ENCODE data around the gene PRMT7.

Gene PRMT7

DNA sequence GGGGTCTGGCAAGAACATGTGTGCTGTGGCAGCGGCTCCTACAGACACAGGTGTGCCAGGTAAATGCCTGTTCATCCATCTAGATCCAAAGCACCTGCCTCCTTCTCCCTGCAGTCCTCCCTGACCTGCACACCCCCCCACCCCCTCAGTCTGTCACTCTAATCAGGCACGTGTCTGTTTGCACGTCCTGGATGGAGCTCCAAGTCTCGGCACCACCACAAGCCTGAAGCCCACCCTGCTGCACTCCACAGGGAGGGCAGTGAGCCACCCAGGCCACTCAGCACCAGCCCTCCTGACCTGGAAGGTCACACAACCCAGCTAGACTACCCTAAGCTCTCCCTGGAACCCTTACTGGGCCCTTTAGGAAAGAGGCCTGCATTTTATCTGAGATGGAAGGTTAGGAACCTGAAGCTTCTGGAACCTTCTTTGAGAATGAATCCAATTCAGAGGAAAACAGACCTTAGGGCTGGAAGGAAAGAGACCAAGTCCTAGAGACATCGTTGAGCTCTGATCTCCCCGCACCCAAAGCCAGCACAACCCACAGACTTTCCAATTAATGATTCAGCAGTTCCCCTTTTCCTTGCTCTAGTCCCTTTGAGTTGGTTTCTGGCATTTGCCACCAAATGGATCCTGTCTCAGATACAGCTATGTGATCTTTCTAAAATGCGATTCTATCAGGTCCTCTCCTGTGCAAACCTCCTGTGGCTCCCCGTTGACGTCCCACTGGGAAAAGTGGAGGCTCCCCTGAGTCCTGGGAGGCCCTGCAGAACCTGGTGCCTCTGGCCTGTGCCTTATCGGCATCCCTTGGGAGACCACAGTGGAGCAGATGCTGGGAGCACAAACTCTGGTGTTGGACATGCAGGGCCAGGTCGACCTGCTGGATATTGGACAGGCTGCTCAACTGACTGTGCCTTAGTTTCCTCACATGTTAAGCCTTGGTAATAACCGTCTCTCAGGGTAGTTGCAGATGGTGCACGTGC lies 67.9 kb downstream of the PRMT7 start:
- CTCF ChIA-PET, result interaction anchor here (1.2 kb wide), 1 partner anchor 13 kb away, joined by 4 read pairs; no protein-coding TSS in a partner anchor
- TF ChIP-seq, protein P1, sequence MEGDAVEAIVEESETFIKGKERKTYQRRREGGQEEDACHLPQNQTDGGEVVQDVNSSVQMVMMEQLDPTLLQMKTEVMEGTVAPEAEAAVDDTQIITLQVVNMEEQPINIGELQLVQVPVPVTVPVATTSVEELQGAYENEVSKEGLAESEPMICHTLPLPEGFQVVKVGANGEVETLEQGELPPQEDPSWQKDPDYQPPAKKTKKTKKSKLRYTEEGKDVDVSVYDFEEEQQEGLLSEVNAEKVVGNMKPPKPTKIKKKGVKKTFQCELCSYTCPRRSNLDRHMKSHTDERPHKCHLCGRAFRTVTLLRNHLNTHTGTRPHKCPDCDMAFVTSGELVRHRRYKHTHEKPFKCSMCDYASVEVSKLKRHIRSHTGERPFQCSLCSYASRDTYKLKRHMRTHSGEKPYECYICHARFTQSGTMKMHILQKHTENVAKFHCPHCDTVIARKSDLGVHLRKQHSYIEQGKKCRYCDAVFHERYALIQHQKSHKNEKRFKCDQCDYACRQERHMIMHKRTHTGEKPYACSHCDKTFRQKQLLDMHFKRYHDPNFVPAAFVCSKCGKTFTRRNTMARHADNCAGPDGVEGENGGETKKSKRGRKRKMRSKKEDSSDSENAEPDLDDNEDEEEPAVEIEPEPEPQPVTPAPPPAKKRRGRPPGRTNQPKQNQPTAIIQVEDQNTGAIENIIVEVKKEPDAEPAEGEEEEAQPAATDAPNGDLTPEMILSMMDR (conservative IDR thresholded peaks at IDR 0.05; ENCODE audit: low read depth), result no peak
- no peak overlapping the region for H3K27ac ChIP-seq
- DNase-seq (ENCODE audit: low spot score), result no peak
- POLR2A ChIA-PET (ENCODE audit: low non-redundant PET), result no interaction called here

DNA sequence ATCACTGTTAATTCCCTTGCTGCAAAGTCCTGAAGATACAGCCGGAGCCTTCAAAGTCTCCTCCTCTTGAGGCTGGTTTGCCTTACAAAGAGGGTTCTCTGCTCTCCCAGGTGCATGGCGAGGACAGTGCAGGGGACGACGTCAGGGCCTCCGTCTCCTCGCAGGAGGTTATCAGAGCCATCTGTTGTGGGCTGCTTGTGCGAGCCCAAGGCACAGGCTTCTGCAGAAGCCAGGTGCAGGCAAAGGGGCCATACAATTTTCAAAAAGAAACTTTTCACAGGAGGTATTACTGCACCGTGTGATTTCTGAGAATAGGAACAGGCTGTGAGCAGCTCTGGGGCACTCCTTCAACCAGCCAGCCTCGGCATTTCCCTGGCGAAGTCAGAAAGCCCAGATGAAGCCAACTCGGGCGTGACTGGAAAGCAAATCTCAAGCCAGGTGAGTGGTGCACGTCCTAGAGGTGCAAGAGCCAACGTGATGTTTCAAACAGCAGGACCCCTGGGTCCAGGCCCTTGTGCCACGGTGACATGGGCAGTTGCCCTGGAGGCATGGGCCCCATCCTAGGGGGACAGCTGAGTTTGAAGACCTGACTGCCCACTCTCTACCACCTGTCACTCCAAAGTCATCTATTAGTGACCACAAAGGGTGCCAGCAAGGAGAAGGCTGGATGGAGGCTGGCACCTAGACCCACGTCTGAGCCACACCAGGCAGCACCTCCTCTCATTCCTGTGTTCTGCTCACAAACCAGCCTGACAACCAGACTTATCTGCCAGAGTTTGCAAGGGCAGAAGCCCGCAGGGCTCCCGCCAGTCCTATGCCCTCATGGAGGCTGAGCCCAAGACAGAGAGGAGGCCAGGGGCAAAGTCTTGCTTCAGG lies 68.9 kb downstream of the PRMT7 start:
- CTCF ChIA-PET, result no interaction called here
- TF ChIP-seq, protein P1 (conservative IDR thresholded peaks at IDR 0.05; ENCODE audit: low read depth), result no peak
- DNase-seq (ENCODE audit: low spot score), result no peak
- POLR2A ChIA-PET (ENCODE audit: low non-redundant PET), result no interaction called here
- no peak overlapping the region for H3K27ac ChIP-seq

DNA sequence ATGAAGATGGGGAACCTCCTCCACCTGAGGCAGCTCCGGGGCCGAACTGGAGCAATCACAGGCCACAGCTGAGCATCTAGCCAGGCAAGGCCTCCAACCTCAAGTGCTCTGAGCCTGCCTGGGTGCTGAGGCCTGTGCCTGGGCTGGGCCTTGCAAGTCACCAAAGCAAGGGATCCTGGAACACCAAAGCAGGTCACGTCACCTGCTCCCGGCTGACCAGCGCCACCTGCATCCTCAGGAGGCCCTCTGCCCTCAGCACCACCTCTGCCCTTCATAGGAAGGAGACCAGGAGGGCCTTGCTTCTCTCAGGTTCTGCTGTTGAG lies 69.5 kb downstream of the PRMT7 start:
- TF ChIP-seq, protein P1 (conservative IDR thresholded peaks at IDR 0.05; ENCODE audit: low read depth), result no peak
- CTCF ChIA-PET, result no interaction called here
- DNase-seq (ENCODE audit: low spot score), result no peak
- no peak overlapping the region for H3K27ac ChIP-seq
- POLR2A ChIA-PET (ENCODE audit: low non-redundant PET), result no interaction called here

DNA sequence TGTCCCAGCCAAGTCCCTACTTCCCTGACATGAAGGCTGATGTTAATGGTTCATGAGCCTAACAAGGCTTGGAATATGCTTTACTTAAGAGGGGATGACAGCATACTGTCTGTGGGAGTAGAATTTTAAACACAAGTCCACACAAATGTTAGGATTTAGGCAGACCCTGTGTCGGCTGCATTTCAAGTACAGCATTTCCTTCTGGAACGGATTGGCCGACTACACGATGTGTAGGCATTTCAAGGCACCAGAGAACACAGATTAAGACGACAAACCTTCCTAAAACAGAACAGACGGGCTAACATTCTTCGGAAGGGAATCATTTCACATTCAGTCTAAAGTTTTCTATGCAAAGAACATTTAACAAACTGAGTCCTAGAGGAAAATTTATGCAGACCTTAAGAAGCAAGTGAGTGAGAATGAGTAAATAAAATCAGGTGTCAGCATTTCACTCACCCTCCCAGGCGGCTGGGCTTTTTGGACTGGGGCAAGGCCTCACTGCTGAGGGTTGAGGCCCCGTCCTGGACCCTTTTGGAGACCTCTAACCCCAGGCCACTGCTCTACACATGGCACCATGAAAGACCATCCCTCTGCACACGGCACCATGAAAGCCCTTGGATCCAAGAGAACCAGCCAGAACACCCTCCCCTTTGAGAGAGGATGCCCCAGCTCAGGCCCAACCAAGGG lies 70.0 kb downstream of the PRMT7 start:
- TF ChIP-seq, protein P1 (conservative IDR thresholded peaks at IDR 0.05; ENCODE audit: low read depth), result no peak
- no peak for DNase-seq (ENCODE audit: low spot score)
- no peak overlapping the region for H3K27ac ChIP-seq
- ChIA-PET POLR2A (ENCODE audit: low non-redundant PET) (no interaction called here), CTCF (interaction anchor here (1.2 kb wide), 1 partner anchor 14 kb away, joined by 3 read pairs; no protein-coding TSS in a partner anchor)

- ChIA-PET POLR2A (ENCODE audit: low non-redundant PET) (no interaction called here), CTCF (interaction anchor here (1.2 kb wide), 1 partner anchor 15 kb away, joined by 3 read pairs; no protein-coding TSS in a partner anchor)
- no peak overlapping the region for H3K27ac ChIP-seq
- TF ChIP-seq, protein P1 (conservative IDR thresholded peaks at IDR 0.05; ENCODE audit: low read depth), result no peak
- peak; percentile 23 for DNase-seq (ENCODE audit: low spot score)
Measured at GRCh38 chr16:68381363-68381724, 70.5 kb downstream of the PRMT7 start.

DNA sequence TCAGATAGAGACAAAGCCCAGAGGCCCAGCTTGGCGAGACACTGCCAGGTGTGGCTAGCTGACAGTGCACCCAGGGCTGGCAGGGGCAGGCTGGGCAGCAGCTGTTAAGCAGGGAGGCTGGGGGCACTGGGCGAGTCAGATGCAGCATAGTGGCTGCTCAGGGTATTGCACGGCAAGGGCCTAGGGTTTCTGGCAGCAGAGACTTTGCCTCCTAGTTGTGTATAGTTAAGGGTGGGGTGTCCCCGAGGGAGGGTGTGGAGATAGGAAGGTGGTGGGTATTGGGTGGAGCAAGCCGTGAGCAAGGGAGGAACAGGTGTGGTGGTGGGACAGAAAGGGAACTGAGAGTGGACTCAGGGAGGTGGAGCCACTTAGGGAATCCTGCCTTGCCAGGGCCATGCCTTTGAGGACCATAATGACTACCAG lies 71.5 kb downstream of the PRMT7 start:
- no peak overlapping the region for H3K27ac ChIP-seq
- DNase-seq (ENCODE audit: low spot score), result no peak
- CTCF ChIA-PET, result interaction anchor here (0.6 to 0.8 kb wide), 2 partner anchors 87 to 98 kb away, joined by 3 read pairs; no protein-coding TSS in a partner anchor
- POLR2A ChIA-PET (ENCODE audit: low non-redundant PET), result no interaction called here
- TF ChIP-seq, protein P1 (conservative IDR thresholded peaks at IDR 0.05; ENCODE audit: low read depth), result no peak
